ENCODE data around the gene STK38. TPM values are rescaled to one million over a fixed set of nuclear protein-coding genes. Genes with fewer than 3 reads are reported as not detected.

The STK38 gene
- total RNA-seq, 1 experiment from 2014 or later = 25.7 TPM

DNA sequence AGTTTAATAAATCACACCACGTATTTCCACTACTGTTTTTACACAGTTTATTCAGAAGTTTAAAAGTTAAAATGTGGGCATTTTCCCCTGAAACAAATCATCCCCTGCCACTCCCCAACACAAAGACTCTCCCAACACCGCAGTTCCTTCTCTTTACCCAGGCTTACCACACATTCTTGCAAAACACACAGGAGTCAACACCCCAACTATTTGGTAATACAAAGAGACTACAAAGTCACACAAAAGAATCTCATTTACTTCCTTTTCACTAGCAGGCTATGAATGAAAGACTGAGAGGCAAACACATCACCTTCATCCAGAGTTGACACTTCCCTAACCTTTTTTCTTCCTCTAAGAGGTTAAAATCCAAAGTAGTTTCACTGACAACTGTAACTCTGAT is 53.4 kb downstream of the STK38 start:
- H3K79me2 ChIP-seq (ENCODE audit: low read length) = no peaks in the 10 kb centered on the region
- H3K4me3 ChIP-seq (ENCODE audit: low read length) = no peak overlapping the region
- intact Hi-C loops (cut with micrococcal nuclease) = no loop called here
- H3K9ac ChIP-seq (ENCODE audit: low read length) = no peak overlapping the region
- H3K27me3 ChIP-seq (ENCODE audit: low read length) = no peaks in the 10 kb centered on the region
- no peak for TF ChIP-seq EZH2 (IDR thresholded peaks at IDR 0.05; ENCODE audit: low read length, unreplicated experiment)
- no peak for TF ChIP-seq EZH2phosphoT487 (IDR thresholded peaks at IDR 0.05; ENCODE audit: borderline replicate concordance, low read length)
- TF ChIP-seq, protein P1, sequence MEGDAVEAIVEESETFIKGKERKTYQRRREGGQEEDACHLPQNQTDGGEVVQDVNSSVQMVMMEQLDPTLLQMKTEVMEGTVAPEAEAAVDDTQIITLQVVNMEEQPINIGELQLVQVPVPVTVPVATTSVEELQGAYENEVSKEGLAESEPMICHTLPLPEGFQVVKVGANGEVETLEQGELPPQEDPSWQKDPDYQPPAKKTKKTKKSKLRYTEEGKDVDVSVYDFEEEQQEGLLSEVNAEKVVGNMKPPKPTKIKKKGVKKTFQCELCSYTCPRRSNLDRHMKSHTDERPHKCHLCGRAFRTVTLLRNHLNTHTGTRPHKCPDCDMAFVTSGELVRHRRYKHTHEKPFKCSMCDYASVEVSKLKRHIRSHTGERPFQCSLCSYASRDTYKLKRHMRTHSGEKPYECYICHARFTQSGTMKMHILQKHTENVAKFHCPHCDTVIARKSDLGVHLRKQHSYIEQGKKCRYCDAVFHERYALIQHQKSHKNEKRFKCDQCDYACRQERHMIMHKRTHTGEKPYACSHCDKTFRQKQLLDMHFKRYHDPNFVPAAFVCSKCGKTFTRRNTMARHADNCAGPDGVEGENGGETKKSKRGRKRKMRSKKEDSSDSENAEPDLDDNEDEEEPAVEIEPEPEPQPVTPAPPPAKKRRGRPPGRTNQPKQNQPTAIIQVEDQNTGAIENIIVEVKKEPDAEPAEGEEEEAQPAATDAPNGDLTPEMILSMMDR (conservative IDR thresholded peaks at IDR 0.05; ENCODE audit: low read depth, low read length) = no peak
- ChIA-PET CTCF (no interaction called here), POLR2A (ENCODE audit: unreplicated experiment) (no interaction called here)
- no peaks in the 10 kb centered on the region for H3K9me3 ChIP-seq (ENCODE audit: low read length)
- no peak overlapping the region for H2AFZ ChIP-seq (ENCODE audit: low read length)
- H3K36me3 ChIP-seq (ENCODE audit: low read depth, low read length) = peaks cover 26% of the 10 kb centered on the region
- H3K4me1 ChIP-seq (ENCODE audit: insufficient read depth, low read length) = no peaks in the 10 kb centered on the region
- H4K20me1 ChIP-seq (ENCODE audit: low read length) = no peaks in the 10 kb centered on the region
- no peaks in the 10 kb centered on the region for H3F3A ChIP-seq (ENCODE audit: low read length, unreplicated experiment)
- no peaks in the 10 kb centered on the region for H3K9me2 ChIP-seq (replicated peaks; ENCODE audit: low read length)
- no peak for ATAC-seq
- BruUV-seq (replicated peaks) = no TSS peak
- DNase-seq = no peak
- no peak overlapping the region for H3K4me2 ChIP-seq (ENCODE audit: low read length)
- H3K27ac ChIP-seq (ENCODE audit: low read length) = no peak overlapping the region

DNA sequence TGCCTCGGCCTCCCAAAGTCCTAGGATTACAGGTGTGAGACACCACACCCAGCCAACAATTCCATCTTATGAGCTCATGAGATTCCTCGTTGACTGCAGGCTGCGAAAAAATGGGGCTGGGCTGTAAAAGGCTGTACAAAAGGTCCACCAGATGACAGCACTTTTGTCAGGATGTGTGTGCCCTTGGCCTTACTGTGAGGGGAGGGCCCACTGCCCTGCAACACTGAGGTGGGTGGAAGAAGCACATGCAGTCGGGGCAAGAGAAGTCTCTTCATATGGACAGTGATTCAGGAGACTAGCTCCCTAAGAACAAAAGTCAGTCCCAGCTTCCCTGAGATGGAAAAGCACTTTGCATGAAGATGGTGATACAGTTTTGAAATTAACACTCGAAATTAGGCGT is 54.0 kb downstream of the STK38 start:
- no peak for ATAC-seq
- no peak overlapping the region for H3K9ac ChIP-seq (ENCODE audit: low read length)
- POLR2A ChIA-PET (ENCODE audit: unreplicated experiment) = no interaction called here

DNA sequence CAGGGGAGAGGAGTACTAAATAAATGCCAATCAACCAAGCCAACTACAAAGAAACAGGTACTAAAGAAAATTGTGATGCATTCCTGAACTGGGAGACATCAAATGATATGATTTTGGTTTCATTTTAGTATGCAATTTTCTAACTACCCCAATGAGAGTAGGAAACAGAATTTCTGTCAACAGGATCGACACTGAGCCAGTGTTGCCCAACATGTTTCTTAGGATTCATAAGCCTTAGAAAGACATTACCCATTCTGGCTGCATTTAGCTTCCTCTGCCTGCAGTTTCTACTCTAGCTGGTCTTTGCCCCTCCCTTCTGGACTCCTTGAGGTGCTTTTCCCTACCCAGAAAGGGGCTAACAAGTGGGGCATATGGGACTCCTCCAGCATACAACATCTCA is 54.7 kb downstream of the STK38 start:
- Histone ChIP-seq H3K9me2 (replicated peaks; ENCODE audit: low read length) (no peaks in the 10 kb centered on the region), H3K4me1 (ENCODE audit: insufficient read depth, low read length) (no peaks in the 10 kb centered on the region), H3K9ac (ENCODE audit: low read length) (no peak overlapping the region), H3K4me2 (ENCODE audit: low read length) (no peak overlapping the region), H3K4me3 (ENCODE audit: low read length) (no peak overlapping the region), H3K36me3 (ENCODE audit: low read depth, low read length) (peaks cover 26% of the 10 kb centered on the region), H3K9me3 (ENCODE audit: low read length) (no peaks in the 10 kb centered on the region), H2AFZ (ENCODE audit: low read length) (no peak overlapping the region), H3K27ac (ENCODE audit: low read length) (no peak overlapping the region), H4K20me1 (ENCODE audit: low read length) (no peaks in the 10 kb centered on the region), H3K27me3 (ENCODE audit: low read length) (no peaks in the 10 kb centered on the region), H3F3A (ENCODE audit: low read length, unreplicated experiment) (no peaks in the 10 kb centered on the region), H3K79me2 (ENCODE audit: low read length) (no peaks in the 10 kb centered on the region)
- no peak for ATAC-seq
- intact Hi-C loops (cut with micrococcal nuclease) = no loop called here
- DNase-seq = no peak
- no TSS peak for BruUV-seq (replicated peaks)
- CTCF ChIA-PET = interaction anchor here (0.6 kb wide), 1 partner anchor 12 kb away, joined by 11 read pairs; no protein-coding TSS in a partner anchor
- POLR2A ChIA-PET (ENCODE audit: unreplicated experiment) = interaction anchor here (0.5 kb wide), 1 partner anchor 61 kb away, joined by 7 read pairs; no protein-coding TSS in a partner anchor
- TF ChIP-seq EZH2phosphoT487 (IDR thresholded peaks at IDR 0.05; ENCODE audit: borderline replicate concordance, low read length) = no peak
- no peak for TF ChIP-seq EZH2 (IDR thresholded peaks at IDR 0.05; ENCODE audit: low read length, unreplicated experiment)
- TF ChIP-seq, protein P1 (conservative IDR thresholded peaks at IDR 0.05; ENCODE audit: low read depth, low read length) = no peak

More for the DNA sequence above, 54.0 kb downstream of the STK38 start:
- H3K27ac ChIP-seq (ENCODE audit: low read length) = no peak overlapping the region
- H3F3A ChIP-seq (ENCODE audit: low read length, unreplicated experiment) = no peaks in the 10 kb centered on the region
- no TSS peak for BruUV-seq (replicated peaks)
- no peaks in the 10 kb centered on the region for H3K79me2 ChIP-seq (ENCODE audit: low read length)
- TF ChIP-seq EZH2phosphoT487 (IDR thresholded peaks at IDR 0.05; ENCODE audit: borderline replicate concordance, low read length) (no peak), EZH2 (IDR thresholded peaks at IDR 0.05; ENCODE audit: low read length, unreplicated experiment) (no peak)
- TF ChIP-seq, protein P1 (conservative IDR thresholded peaks at IDR 0.05; ENCODE audit: low read depth, low read length) = no peak
- CTCF ChIA-PET = interaction anchor here (0.6 kb wide), 1 partner anchor 11 kb away, joined by 11 read pairs; no protein-coding TSS in a partner anchor
- no peak for DNase-seq
- no peaks in the 10 kb centered on the region for H4K20me1 ChIP-seq (ENCODE audit: low read length)
- H3K9me2 ChIP-seq (replicated peaks; ENCODE audit: low read length) = no peaks in the 10 kb centered on the region
- H3K4me2 ChIP-seq (ENCODE audit: low read length) = no peak overlapping the region
- peaks cover 26% of the 10 kb centered on the region for H3K36me3 ChIP-seq (ENCODE audit: low read depth, low read length)
- H2AFZ ChIP-seq (ENCODE audit: low read length) = no peak overlapping the region
- H3K9me3 ChIP-seq (ENCODE audit: low read length) = no peaks in the 10 kb centered on the region
- intact Hi-C loops (cut with micrococcal nuclease) = no loop called here
- H3K27me3 ChIP-seq (ENCODE audit: low read length) = no peaks in the 10 kb centered on the region
- no peak overlapping the region for H3K4me3 ChIP-seq (ENCODE audit: low read length)
- no peaks in the 10 kb centered on the region for H3K4me1 ChIP-seq (ENCODE audit: insufficient read depth, low read length)
